Fibroblast of skin of right biceps (primary cell): ENCODE data around the gene CGB5.
"Not testable (repeated sequence)": the region's sequence is repeated elsewhere in the genome, so short reads cannot be mapped to it uniquely, and the experiment has no call there.

Experiments
- DNase-seq: peaks from one replicate; pipeline ENCODE4 v3.0.0-alpha.2; 2013

Gene CGB5

GRCh38 chr19:49043548-49043947, at the start of gene CGB5:
TSS of gene CGB5 (plus strand) at chr19:49043848. CDS start at chr19:49044210, 362 bp downstream.
- not testable (repeated sequence) for DNase-seq

- DNase-seq: no peak
Observed at GRCh38 chr19:48994035-48994386, 49.6 kb upstream of the CGB5 start.

- peak; percentile 60 for DNase-seq
Observed at GRCh38 chr19:48997972-48998371, 45.7 kb upstream of the CGB5 start.

GRCh38 chr19:48999481-49000325, 43.9 kb upstream of the CGB5 start:
- DNase-seq: peak; percentile 67

GRCh38 chr19:49004133-49004532, 39.5 kb upstream of the CGB5 start:
- no peak for DNase-seq

GRCh38 chr19:49004964-49005614, 38.6 kb upstream of the CGB5 start:
- DNase-seq: no peak

- no peak for DNase-seq
Observed at GRCh38 chr19:49006905-49007304, 36.7 kb upstream of the CGB5 start.

- no peak for DNase-seq
Observed at GRCh38 chr19:49009828-49010227, 33.8 kb upstream of the CGB5 start.

GRCh38 chr19:49010453-49010852, 33.2 kb upstream of the CGB5 start:
- DNase-seq: no peak

- DNase-seq: no peak
Observed at GRCh38 chr19:49011194-49011593, 32.5 kb upstream of the CGB5 start.

GRCh38 chr19:49014123-49014869, 29.4 kb upstream of the CGB5 start:
- no peak for DNase-seq

GRCh38 chr19:49014870-49015255, 28.8 kb upstream of the CGB5 start:
- DNase-seq: no peak

- DNase-seq: no peak
Observed at GRCh38 chr19:49016067-49016839, 27.4 kb upstream of the CGB5 start.

- no peak for DNase-seq
Observed at GRCh38 chr19:49017041-49017665, 26.5 kb upstream of the CGB5 start, which contains the start of gene LHB. TSS of gene LHB (minus strand) at chr19:49017091. CDS start at chr19:49017081, 10 bp downstream.

GRCh38 chr19:49017666-49018351, 25.8 kb upstream of the CGB5 start:
- DNase-seq: peak; percentile 78

GRCh38 chr19:49018388-49019241, 25.0 kb upstream of the CGB5 start:
- peak; percentile 14 for DNase-seq

- peak; percentile 50 for DNase-seq
Observed at GRCh38 chr19:49019242-49019932, 24.3 kb upstream of the CGB5 start.

GRCh38 chr19:49020342-49020741, 23.3 kb upstream of the CGB5 start:
- DNase-seq: no peak

GRCh38 chr19:49020931-49021895, 22.4 kb upstream of the CGB5 start:
- DNase-seq: peak; percentile 42
